Endometrium (tissue), 2 donors: ENCODE results near the gene SLC7A6.
"Not testable (repeated sequence)": the region's sequence is repeated elsewhere in the genome, so short reads cannot be mapped to it uniquely, and the experiment has no call there.

Source experiments
- FAIRE-seq: peaks from 2 replicates; lab custom pipeline; 2012; peaks lifted over from hg19 to GRCh38; lab: Jason Lieb, UNC
- donor health status: control.
- donor health status: control.

The SLC7A6 gene

GRCh38 chr16:68283801-68284598 lies 19.7 kb downstream of the SLC7A6 start:
- no peak for FAIRE-seq

DNA sequence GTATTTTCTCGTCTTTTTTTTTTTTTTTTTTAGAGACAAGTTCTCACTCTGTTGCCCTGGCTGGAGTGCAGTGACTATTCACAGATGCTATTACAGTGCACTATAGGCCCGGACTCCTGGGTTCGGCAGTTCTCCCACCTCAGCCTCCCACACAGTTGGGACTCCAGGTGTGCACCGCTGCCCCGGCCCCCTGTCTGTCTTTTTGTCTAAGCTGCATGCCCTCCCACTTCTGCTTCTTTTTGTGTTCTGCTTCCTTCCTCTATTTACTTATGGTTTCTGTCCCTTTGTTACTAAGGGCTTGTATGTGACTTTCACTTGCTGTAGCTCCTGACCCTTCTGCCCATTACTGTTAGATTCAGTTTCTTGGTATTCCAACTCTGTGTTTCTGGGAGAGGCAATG lies 20.5 kb downstream of the SLC7A6 start:
- no peak for FAIRE-seq

DNA sequence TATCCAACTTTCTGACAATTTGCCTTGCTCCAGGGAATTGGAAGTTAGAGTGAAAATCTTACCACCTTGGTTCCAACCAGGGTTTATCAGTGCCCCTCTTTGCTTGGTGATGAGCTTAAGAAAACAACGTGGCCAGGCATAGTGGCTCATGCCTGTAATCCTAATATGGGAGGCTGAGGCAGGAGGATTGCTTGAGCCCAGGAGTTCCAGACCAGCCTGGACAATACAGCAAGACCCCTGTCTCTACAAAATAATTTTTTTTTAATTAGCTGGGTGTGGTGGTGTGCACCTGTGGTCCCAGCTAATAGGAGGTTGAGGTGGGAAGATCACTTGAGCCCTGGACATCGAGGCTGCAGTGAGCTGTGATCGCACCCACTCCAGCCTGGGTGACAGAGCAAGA lies 21.4 kb downstream of the SLC7A6 start:
- FAIRE-seq: no peak

GRCh38 chr16:68286153-68287074 lies 22.1 kb downstream of the SLC7A6 start:
- FAIRE-seq: no peak

DNA sequence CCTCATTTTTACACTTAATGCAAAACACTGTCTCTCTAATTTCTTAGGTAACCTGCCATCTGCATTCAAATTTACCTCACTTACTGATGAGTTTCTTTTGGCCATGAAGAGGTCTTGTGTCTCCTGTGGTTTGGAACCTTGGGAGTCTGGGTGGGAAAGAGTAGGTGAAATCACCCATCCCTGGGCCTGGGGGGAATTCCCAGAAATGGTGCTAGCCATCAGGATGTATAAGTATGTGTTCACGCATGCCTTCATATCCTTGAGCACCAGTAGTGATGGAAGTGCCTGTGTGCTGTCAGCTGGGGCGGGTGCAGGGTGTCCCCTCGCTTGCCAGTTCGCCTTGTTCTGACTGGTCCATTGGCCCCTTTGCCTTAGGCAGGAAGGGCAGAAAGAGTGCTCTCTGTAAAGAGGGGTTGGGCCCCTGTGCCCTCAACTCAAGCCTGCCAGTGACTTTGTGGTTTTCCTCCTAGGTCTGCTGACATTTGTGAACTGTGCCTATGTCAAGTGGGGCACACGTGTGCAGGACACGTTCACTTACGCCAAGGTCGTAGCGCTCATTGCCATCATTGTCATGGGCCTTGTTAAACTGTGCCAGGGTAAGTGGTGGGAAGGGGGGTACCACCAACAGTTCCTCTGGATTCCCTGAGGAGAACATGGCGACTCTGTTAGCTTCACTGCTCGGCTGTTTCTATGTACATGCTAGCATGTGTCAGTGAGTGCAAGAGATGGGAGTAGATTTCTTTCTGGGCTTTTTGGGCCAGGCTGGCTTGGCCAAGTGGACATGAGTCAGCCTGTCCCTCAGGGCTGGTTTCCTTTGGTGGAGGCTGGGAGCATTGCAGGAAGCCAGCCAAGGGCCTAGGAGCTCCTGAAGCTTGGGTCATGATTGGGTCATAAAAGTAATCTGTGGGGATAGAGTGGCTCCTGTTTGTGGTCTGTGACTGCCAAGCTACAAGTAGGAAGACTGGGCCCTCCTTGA lies 23.2 kb downstream of the SLC7A6 start:
- FAIRE-seq: no peak

GRCh38 chr16:68288252-68288650 lies 23.9 kb downstream of the SLC7A6 start:
- FAIRE-seq: no peak

GRCh38 chr16:68288796-68289195 lies 24.5 kb downstream of the SLC7A6 start:
- not testable (repeated sequence) for FAIRE-seq

- FAIRE-seq: no peak
Observed at GRCh38 chr16:68289202-68289601, 24.9 kb downstream of the SLC7A6 start.

DNA sequence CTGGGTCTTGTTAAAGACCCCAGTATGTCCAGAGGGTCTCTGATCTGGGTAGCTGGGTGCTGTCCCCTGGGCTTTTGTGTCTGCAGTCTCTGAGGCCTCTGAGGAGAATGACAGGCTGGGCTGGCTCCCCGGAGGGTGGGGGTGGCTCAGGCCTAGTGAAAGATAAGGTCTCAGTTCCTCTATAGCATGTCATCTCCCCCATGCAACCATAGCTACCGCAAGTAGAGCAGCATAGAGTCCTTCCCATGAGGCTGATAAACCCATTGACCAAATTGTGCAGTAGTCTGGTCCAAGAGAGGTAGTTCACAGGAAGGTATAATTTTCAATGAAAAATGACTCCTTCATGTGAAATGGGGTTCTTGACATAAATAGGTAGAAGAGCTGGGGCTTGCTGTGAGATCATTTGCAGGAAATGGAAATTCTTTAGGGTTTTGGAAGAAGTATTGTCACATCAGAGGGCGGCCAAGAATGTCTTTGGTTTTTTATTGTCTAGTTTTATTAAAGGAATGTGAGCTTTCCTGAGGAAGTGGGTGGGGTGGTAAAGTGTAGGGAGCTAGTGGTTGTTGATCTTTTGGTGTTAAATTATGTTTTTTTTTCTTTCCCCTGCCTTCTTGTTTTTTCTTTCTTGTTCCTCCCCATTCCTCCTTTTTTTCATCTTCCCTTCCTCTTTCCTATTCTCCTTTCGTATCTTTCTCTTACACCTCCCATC lies 25.4 kb downstream of the SLC7A6 start:
- no peak for FAIRE-seq

GRCh38 chr16:68290450-68290849 lies 26.1 kb downstream of the SLC7A6 start:
- FAIRE-seq: no peak

DNA sequence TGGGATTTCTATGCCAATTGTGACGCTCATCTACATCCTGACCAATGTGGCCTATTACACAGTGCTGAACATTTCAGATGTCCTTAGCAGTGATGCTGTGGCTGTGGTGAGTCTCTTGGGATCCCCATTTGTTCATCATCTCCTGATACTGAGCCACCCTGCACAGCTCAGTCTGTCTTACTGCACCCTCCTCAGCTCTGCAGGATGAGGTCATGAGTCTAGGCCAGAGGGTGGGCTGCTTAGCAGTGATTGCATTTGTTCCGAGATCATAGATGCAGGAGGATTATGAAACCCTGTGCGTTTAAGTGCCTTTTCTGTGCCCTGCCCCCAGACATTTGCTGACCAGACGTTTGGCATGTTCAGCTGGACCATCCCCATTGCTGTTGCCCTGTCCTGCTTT lies 26.9 kb downstream of the SLC7A6 start:
- FAIRE-seq: no peak

GRCh38 chr16:68292425-68292824 lies 28.1 kb downstream of the SLC7A6 start:
- no peak for FAIRE-seq

DNA sequence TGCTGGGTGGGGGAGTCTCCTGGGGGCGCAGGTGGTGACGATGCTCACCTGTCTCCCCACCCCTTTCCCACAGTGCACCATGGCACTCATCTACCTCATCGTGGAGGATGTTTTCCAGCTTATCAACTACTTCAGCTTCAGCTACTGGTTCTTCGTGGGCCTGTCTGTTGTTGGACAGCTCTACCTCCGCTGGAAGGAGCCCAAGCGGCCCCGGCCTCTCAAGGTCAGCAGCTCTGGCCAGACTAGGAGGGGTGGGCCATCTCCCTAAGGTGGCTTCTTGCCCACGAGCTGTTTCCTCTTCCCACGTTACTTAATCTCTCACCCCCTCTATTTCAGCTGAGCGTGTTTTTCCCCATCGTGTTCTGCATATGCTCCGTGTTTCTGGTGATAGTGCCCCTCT lies 32.0 kb downstream of the SLC7A6 start:
- FAIRE-seq: no peak

- FAIRE-seq: no peak
Observed at GRCh38 chr16:68296693-68297092, 32.4 kb downstream of the SLC7A6 start.

- FAIRE-seq: no peak
Observed at GRCh38 chr16:68297908-68298307, 33.6 kb downstream of the SLC7A6 start.

GRCh38 chr16:68298312-68298711 lies 34.0 kb downstream of the SLC7A6 start:
- FAIRE-seq: no peak

DNA sequence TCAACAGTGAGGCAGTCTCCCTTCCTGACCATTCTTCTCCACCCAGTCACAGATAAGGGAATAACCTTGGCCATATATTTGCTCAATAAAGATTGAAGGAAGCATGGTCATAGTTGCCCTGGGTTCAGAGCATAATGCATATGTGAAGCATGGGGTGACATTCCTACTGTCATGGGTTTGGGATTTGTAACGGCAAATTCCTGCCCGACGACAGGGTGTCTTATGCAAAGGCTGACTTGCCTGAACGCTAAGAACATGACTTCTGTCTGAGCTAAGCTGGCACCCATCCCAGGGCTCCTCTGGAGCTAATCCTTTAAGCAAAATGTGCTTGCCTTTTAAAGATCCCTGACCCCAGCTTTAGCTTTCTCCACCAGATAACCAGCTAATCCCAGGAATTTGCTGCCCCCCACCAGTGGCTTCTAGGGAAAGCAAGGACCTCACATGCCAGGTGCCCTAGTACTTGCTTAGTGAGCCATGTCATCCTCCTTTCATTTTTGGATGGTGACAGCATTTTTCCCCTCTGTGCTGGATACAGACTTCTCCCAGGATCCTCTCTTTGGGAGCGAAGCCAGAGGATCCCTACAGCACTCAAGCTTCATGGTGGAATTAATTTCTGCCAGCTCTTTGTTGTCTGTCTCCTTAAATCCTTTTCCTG lies 34.7 kb downstream of the SLC7A6 start:
- no peak for FAIRE-seq

DNA sequence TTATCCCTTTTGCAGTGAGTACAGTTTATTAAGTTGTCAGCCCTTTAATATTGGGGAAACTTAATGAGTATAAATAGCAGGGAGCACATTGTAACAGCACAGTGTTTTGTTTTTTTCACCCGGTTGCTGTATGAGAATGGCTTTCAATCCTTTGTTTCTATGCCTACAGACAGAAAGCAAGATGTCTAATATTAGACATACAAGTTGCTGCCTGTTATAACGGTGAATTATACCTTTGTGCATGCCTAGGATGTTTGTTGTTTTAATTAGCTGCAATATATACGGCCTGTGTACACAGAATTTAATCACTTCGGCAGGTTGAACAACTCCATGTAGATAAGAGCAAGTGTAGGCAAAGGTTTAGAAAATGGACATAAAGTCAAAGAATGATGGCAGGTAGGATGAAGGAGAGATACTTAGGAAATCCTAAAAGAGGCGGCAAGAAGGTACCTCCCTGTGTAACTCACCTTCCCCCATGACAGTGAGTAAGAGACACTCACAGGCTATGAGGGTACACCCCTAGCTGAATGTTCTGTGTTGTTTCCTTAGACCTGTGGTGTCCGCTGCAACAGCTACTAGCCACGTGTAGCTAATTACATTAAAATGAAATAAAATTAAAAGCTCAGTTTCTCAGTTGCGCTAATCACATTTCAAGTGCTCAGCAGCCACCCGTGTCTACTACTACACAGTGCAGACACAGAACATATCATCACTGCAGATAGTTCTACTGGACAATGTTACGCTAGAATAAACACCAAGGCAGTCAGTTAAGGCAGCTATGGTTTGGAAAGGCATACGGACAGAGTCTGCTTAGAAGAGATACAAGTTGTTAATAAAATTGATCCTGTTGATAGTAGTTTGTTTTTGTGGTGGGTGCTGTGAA lies 35.5 kb downstream of the SLC7A6 start:
- no peak for FAIRE-seq

DNA sequence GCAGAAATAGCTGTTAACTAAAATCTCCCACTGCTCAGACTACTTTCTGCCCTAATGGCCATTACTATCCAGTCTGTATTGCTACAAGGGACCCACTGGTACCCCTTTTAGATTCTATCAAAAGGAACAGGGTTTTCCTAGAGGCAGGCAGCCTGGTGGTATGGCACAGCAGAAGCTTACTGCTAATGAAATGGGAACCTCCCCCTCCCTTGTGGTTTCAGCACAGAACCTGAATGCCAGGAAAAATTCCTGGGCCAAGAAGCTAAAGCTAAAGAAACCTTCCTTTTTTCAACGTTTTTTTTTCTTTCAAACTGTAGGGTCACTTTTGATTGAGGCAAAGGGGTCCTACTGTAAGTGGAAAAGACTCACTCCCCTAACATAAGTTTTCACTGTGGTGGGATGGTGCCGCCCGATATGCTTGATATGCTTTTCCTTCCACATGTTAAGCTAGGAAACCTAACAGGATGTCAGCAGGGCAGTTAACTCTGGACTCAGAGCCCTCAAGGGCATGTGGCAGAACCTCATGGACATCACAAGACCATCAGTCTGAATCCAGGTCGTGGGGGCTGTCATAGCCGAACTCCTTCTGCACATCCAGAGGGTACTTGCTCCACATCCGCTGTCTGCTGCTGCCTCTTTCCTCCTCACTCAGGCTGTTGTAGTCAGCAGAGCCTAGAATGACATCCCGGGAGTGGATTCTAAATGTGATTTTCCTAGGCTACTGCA lies 36.6 kb downstream of the SLC7A6 start:
- no peak for FAIRE-seq
